Activated naive CD4-positive, alpha-beta T cell treated with anti-CD3 and anti-CD28 coated beads, Interleukin-2, amount 50 U/mL, for 72 hours (primary cell): ENCODE measurements around the gene CLDN22. TPM values are rescaled to one million over a fixed set of nuclear protein-coding genes. Genes with fewer than 3 reads are reported as not detected.

Experiments used
- ATAC-seq, 2 donors: fragments of 150-1000 bp; cut with Tn5 transposase; 2 replicates each; pipeline ENCODE4 v1.10.0; 2021; ENCODE audit warnings: mild to moderate bottlenecking in 2 of 2, moderate library complexity in 2 of 2
- DNase-seq, 2 donors: peaks; one replicate each; pipeline ENCODE4 v3.0.0; 2021 to 2022; ENCODE audit warnings: low spot score in 2 of 2
- H3K27ac Mint-ChIP-seq, 2 donors: one replicate each; pipeline ENCODE4 v1.8.0; 2022; ENCODE audit warnings: mild to moderate bottlenecking in 2 of 2, mixed read lengths in 2 of 2
- H3K36me3 Mint-ChIP-seq, 2 donors: one replicate each; pipeline ENCODE4 v1.8.0; 2022; ENCODE audit warnings: mixed read lengths in 2 of 2
- H3K9me3 Mint-ChIP-seq, 2 donors: one replicate each; pipeline ENCODE4 v1.8.0; 2022; ENCODE audit warnings: mixed read lengths in 2 of 2
- total RNA-seq, 2 donors: library from RNA; stranded (reverse); gene quantifications; one replicate each; pipeline ENCODE4 v1.2.3, GENCODE V29; 2022

The CLDN22 gene
- total RNA-seq, 2 donors from 2014 or later, result not detected

DNA sequence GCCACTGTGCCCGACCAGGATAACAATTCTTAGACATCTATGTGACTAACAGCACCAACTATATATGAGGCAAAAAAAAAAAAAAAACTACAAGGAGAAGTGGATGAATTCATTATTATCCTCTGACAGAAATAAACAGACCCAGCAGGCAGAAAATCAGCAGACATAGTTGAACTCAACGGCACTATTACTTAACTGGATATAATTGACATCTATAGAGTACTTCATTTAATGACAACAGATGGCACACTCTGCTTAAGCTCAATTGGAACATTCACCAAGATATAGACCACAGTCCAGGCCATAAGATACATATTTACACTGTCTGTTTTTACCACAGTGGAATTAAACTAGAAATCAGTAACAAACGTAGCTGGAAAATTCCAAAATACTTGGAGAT lies 13.3 kb downstream of the CLDN22 start:
- H3K36me3 Mint-ChIP-seq, result no peaks in the 10 kb centered on the region

DNA sequence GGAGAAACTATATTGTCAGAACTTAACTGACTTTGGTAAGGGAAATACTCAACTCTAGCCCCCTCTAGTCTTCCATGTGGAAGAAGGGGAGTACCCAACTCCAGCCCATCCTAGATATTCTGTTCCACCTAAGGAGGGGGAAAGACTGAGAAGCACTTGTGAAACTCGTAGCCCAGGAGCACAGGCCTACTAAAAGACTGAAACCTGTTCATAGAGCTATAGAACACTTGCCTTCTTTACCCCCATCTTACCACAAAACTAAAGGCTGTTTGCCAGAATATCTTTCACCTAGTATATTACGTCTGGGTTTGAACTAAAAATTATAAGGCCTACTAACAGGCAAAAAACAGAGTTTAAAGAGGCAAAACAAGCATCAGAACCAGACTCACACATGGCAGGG lies 15.5 kb downstream of the CLDN22 start:
- no peak for ATAC-seq

More for the DNA sequence above, 13.3 kb downstream of the CLDN22 start:
- ATAC-seq (no peak), DNase-seq (no peak)
- no peaks in the 10 kb centered on the region for H3K9me3 Mint-ChIP-seq
- H3K27ac Mint-ChIP-seq, result no peak overlapping the region

DNA sequence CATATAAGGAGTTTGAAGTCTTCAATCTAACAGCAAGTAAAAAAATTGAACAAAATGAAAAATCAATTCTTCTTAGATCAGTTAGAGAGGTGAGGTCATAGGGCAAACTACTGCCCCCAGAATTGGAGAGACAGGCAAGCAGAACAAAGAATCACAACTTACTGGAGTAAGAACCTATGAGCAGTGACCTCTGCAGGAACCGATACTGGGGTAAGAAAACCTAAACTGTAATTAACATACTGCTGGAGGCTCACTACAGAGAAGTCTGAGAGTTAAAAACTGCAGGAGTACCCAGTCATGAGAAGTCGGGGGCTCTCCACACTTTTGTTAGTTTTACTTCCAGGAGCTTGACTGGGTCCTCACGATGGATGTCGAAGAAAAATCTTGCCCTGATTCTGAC lies 16.0 kb downstream of the CLDN22 start:
- DNase-seq (no peak), ATAC-seq (no peak)
- Mint-ChIP-seq H3K9me3 (no peaks in the 10 kb centered on the region), H3K27ac (no peak overlapping the region), H3K36me3 (no peaks in the 10 kb centered on the region)

More for the DNA sequence above, 15.5 kb downstream of the CLDN22 start:
- no peaks in the 10 kb centered on the region for H3K9me3 Mint-ChIP-seq
- H3K36me3 Mint-ChIP-seq, result no peaks in the 10 kb centered on the region
- H3K27ac Mint-ChIP-seq, result no peak overlapping the region
- DNase-seq, result no peak

DNA sequence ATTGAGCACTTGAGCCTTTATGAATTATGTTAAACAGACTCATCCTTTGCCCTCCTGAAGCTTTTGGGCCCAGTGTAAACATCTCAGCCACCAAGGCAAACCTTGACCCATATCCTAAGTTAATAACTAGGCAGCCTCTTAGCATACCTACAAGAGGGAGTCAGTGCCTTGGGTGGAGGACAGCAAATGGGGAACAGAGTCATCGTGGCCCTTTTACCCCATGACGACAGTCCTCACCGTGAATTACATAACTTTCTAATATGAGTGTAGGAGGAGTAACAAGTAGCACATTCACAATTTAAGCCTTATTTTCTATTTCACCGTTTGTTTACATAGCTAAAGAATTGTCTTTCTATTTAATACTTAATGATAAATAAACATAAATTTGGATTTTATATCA lies 16.8 kb downstream of the CLDN22 start:
- H3K9me3 Mint-ChIP-seq, result no peaks in the 10 kb centered on the region
- H3K36me3 Mint-ChIP-seq, result no peaks in the 10 kb centered on the region
- ATAC-seq (no peak), DNase-seq (no peak)
- H3K27ac Mint-ChIP-seq, result no peak overlapping the region

DNA sequence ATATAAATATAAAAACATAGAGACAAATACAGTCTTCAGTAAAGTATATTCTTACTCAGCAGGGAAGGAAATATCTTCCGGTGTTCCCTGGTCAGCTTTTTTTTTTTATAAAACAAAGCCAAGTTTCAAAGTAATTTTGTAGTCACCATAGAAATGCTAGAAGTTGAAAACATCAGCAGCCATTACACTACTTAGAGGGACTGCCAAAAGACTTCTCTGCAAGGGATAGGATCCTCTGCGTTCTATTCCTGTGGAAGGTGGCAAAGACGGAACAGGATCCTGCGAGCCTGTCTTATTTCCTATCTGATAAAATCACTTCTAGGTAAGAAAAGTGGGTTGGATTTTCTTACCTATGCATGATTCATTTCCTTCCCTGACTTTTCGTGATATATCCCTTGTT lies 19.4 kb downstream of the CLDN22 start:
- H3K9me3 Mint-ChIP-seq, result no peaks in the 10 kb centered on the region
- H3K27ac Mint-ChIP-seq, result no peak overlapping the region
- no peak for ATAC-seq

DNA sequence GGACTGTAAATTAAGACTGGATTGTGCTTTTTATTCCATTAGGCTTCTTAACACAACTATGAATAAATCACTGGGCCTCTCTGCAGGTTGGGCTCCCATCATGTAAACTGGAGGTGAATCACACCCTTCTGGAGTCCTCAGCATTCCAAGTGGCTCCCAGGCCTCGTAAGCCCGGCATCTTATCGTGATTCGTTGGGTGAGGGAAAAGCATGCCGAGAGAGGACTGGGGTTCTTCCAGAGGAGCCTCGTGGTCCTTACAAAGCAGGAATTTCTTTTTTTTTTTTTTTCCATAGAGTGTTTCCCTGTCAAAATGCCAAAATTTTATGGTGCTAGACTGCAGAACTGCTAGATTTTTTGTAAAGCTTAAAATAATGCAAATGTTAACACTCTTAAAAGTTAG lies 20.0 kb downstream of the CLDN22 start:
- Mint-ChIP-seq H3K27ac (no peak overlapping the region), H3K36me3 (no peaks in the 10 kb centered on the region), H3K9me3 (no peaks in the 10 kb centered on the region)
- DNase-seq (no peak), ATAC-seq (no peak)

More for the DNA sequence above, 19.4 kb downstream of the CLDN22 start:
- DNase-seq, result no peak
- no peaks in the 10 kb centered on the region for H3K36me3 Mint-ChIP-seq

DNA sequence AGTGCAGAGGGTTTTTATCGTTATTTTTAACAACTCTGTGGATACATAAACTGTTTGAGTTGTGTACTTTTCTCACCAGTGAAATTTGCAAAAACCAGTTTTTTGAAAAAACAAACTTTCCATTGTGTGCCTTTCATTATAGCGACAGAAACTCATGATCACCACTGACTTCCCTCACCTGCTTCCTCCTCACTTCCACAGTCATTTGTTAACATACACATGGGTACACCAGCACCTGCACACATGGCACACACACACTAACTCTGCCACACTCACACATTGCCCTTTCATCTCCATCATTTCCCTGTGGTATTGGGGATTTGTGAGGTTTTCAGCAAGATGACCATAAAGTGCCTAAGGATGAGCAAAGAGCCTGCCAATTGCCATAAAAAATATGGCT lies 20.6 kb downstream of the CLDN22 start:
- Mint-ChIP-seq H3K36me3 (no peaks in the 10 kb centered on the region), H3K27ac (peak overlapping the region in 1 of 2 donors; percentile 61), H3K9me3 (no peaks in the 10 kb centered on the region)
- DNase-seq, result no peak
- no peak for ATAC-seq

DNA sequence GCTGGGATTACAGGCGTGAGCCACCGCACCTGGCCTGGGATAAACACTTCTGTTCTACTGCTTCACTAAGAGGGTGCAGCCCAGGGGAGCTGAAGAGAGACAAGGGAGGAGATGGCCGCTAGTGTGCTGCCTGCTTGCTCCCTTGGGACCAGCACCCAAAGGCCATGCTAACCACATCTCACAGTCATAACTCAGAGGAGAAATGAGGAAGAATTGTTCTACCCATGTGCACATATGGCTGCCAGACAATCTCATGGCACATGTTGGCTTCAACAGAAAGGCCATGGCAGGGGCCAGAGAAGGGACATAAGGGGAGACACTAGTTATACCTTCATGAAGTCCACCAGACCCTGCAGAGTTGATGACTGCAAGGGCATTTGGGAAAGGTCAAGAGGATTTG lies 22.4 kb downstream of the CLDN22 start:
- Mint-ChIP-seq H3K27ac (no peak overlapping the region), H3K36me3 (no peaks in the 10 kb centered on the region), H3K9me3 (no peaks in the 10 kb centered on the region)
- DNase-seq, result no peak
- no peak for ATAC-seq

DNA sequence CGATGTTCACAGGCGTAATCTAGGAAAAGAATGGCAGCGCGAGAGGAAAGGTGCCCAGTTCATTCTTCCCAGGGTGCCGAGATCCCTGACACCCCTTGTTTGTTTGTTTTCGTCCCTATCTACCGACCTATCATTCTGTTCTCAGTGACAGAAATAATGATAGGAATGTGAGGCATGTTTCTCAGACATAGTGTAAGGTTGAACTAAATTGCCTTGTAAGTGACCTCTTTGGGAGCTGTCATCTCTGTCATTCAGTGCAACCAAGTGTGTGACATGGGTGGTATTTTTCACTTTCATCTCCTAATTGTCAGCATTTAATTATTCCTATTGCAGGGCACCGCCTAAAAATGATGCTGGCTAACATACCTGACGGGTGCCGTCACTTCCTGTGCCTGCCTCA lies 24.4 kb downstream of the CLDN22 start:
- ATAC-seq, result no peak
- no peak overlapping the region for H3K27ac Mint-ChIP-seq

DNA sequence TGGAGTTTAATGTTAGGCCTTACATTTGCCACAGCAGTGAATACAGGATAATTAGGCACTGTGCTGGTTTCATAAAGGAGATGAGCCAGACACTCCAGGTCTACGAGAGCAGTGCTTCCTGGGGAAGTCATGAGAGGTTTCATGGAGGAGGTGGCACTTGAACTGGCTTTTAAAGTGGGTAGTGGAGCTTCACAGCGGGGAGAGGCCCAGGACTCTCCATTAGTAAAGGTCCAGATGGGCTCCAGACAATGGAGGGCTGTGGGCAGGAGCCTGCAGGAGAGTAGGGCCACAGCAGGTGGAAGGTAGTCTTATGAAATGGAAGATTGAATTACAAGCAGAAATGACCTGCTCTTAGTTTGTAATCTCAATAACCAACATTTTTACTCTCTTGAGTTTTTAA lies 29.0 kb downstream of the CLDN22 start:
- Mint-ChIP-seq H3K36me3 (no peaks in the 10 kb centered on the region), H3K27ac (no peak overlapping the region), H3K9me3 (no peaks in the 10 kb centered on the region)
- no peak for ATAC-seq
- no peak for DNase-seq

More for the DNA sequence above, 24.4 kb downstream of the CLDN22 start:
- H3K9me3 Mint-ChIP-seq, result no peaks in the 10 kb centered on the region
- DNase-seq, result no peak
- H3K36me3 Mint-ChIP-seq, result no peaks in the 10 kb centered on the region

DNA sequence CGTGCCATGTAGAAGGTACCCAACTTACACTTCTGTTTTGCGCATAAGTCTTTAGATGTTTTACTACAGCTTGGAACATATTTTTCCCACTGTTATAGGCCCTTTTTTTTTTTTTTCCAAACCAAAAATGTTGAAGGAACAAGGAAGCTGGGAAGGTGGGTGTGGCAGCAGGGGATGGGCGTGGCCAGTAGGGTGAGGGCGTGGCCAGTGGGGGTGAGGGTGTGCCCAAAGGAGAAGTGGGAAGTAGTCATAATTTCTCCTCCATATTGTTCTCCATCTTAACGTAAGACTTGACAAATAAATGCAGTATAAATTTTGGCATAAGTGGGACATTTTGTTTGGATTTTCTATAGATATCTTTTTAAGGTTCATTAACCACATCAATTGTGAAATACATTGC lies 30.4 kb downstream of the CLDN22 start:
- no peaks in the 10 kb centered on the region for H3K36me3 Mint-ChIP-seq
- DNase-seq, result no peak
- no peak overlapping the region for H3K27ac Mint-ChIP-seq
- no peaks in the 10 kb centered on the region for H3K9me3 Mint-ChIP-seq
- no peak for ATAC-seq

DNA sequence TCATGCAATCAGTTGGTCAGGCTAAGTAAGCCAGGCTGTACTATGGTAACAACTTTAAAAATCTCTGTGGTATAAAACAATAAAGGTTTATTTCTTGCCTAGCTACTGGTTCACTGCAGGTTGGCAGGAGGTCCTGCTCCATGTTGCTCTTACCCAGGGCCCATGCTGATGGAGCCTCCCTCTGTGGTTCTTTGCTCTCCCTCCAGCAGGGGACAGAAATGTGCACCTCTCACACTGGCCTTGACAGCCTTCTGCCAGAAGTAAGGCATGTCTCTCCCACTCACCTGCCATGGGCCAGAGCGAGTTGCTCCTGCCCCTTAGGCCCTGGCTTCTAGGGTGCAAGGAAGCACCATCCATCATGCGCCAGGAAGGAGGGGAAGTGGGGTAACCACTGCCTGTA lies 31.1 kb downstream of the CLDN22 start:
- no peaks in the 10 kb centered on the region for H3K9me3 Mint-ChIP-seq
- ATAC-seq, result peak in 1 of 2 donors; percentile 14

DNA sequence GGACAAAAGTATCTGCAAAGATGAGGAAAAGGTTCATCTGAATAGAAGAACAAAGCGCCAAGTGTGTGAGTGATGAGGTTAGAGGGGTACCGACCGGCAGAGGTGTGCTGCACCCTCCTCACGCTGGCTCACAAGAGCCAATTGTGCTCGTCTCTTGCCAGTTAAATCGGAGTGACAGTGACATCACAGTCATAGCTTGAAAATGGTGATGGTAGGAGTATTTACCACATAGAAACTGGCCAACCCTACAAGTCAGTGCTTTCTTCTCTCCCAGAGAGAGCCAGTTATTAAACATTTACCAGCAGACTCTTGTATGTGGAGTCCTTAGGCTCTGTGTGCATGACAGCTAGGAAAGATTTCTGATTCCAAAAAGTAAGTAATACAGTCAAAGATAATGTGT lies 32.4 kb downstream of the CLDN22 start:
- no peaks in the 10 kb centered on the region for H3K9me3 Mint-ChIP-seq
- DNase-seq (no peak), ATAC-seq (no peak)
- H3K36me3 Mint-ChIP-seq, result no peaks in the 10 kb centered on the region
- no peak overlapping the region for H3K27ac Mint-ChIP-seq

More for the DNA sequence above, 31.1 kb downstream of the CLDN22 start:
- no peak for DNase-seq
- Mint-ChIP-seq H3K27ac (no peak overlapping the region), H3K36me3 (no peaks in the 10 kb centered on the region)

DNA sequence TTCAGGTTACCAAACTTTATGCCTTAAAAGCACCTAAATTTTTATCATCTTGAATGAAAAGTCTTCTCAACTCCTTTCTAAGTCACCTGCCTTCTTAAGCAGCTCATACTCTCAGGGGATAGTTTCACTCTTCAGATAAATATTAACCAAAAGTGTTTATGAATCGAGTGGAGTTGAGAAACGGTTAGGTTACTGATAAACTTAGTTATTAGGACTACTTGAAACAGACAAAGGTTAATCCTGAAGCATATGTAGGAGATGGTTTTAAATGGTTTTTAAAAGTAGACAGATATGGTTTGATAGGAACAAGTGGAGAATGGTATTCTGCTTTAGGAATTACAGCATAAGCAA lies 32.8 kb downstream of the CLDN22 start:
- no peaks in the 10 kb centered on the region for H3K36me3 Mint-ChIP-seq
- DNase-seq (no peak), ATAC-seq (no peak)
- no peaks in the 10 kb centered on the region for H3K9me3 Mint-ChIP-seq
- H3K27ac Mint-ChIP-seq, result no peak overlapping the region

DNA sequence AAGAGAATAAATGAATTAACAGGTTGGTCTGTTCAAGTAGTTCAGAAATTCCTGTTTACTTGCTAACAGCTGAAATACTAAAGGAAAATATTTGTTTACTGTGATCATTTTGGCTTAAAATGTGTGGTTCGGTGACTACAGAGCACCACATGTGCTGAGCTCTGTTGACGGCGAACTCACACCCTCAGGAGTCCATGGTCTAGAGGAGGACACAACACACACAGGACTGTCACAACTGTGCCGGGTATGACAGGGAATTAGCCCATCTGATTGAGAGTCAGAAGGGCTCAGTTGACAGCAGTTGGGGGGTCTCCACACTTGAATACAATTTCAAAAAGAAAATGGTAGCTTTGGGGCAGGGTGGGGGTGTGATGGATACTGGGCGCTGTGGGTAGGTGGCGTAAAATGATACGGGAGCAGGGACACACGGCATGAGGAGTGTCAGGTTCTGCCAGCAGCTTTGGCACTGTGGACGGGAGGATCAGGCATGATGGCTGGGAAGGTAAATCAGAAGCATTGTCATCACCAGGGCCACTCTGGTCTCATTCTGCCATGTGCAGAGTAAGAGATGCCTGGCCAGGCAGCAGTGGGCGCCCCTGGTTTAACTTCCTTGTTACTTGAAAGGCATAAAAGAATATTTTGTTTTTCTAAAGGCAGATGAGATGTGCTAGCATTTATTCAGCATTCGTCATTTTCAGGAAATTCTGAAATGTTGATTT lies 33.3 kb downstream of the CLDN22 start:
- H3K9me3 Mint-ChIP-seq, result no peaks in the 10 kb centered on the region
- no peak overlapping the region for H3K27ac Mint-ChIP-seq
- no peaks in the 10 kb centered on the region for H3K36me3 Mint-ChIP-seq

DNA sequence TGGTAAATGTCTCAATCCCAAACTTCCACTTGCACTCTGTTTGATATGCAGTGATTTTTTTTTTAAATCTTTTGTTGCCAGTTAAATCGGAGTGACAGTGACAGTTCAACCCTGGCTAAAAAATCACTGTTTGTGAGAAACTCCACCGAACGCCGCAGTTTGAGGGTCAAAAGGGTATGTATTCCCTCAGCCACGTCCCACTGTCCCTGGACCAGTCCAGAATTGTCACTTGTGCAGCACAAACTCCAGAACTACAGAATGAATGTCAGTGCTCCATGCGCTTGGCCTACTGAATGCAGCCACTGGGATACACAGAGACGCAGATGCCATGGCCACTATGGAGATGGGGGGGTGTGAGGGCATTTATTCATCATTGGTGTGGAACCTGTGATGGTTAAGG lies 34.2 kb downstream of the CLDN22 start:
- DNase-seq, result no peak
- no peak for ATAC-seq
- H3K36me3 Mint-ChIP-seq, result no peaks in the 10 kb centered on the region

More for the DNA sequence above, 33.3 kb downstream of the CLDN22 start:
- ATAC-seq, result no peak
- DNase-seq, result no peak

DNA sequence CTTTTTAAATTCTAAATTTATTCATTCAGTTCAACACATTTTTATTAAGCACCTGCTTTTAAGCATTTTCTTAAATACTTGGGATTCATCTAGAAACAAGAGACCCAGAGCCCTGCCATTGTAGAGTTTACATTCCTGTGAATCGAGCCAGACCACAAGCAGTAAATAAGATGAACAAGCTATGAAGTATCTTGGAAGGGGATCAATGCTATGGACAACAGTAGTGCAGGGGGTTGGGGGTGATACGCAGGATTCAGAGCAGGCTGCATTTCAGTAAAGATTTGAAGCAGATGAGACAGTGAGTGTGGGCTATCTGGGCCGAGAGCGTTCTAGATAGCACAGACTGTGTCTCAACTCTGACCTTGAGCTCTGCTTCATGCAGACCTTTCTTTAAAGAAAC lies 35.1 kb downstream of the CLDN22 start:
- Mint-ChIP-seq H3K9me3 (no peaks in the 10 kb centered on the region), H3K27ac (no peak overlapping the region), H3K36me3 (no peaks in the 10 kb centered on the region)
- ATAC-seq (no peak), DNase-seq (no peak)

More for the DNA sequence above, 34.2 kb downstream of the CLDN22 start:
- Mint-ChIP-seq H3K27ac (no peak overlapping the region), H3K9me3 (no peaks in the 10 kb centered on the region)

DNA sequence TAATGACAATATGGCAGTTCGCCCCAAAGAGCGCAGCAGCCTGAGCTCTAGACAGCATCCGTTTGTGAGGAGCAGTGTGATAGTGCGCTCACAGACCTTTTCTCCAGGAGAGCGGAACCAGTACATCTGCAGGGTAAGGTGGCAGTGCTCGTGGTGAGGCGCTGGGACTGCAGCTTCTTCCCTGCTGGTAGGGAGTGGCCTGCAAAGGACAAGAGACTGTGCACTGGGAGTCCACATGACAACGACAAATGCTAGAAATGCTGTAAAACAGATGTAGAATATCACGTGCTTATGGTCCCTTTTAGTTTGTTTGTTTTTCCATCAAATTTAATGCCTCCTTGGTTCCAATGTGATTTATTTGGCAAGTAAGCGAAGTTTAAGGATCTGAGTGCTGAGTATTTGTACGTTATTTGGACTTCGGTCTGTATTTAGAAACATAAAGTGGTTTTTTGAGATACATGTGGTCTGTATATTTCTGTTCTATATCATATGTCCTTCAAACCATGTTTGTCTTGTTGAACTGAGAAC lies 35.8 kb downstream of the CLDN22 start:
- Mint-ChIP-seq H3K36me3 (no peaks in the 10 kb centered on the region), H3K9me3 (no peaks in the 10 kb centered on the region), H3K27ac (no peak overlapping the region)
- no peak for DNase-seq
- no peak for ATAC-seq
